ENCODE data around the gene ASB5.

Gene ASB5

DNA sequence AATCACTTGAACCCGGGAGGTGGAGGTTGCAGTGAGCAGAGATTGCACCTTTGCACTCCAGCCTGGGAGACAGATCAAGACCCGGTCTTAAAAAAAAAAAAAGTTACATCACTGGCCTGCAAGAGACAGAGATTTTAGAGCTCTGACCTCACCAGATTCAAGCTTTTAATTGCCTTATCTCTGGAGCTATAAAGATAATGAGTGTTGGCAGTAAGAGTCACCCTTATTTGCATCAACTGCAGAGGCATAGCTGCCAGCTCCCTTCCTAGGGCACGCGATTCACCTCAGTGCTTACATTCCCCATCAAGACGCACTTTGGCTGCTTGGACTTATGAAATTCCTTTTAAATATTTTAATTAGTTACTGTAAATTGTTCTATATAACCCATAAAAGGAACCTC, 61.2 kb downstream of the ASB5 start:
- no peak for DNase-seq (ENCODE audit: low spot score)
- TF ChIP-seq, protein P1, sequence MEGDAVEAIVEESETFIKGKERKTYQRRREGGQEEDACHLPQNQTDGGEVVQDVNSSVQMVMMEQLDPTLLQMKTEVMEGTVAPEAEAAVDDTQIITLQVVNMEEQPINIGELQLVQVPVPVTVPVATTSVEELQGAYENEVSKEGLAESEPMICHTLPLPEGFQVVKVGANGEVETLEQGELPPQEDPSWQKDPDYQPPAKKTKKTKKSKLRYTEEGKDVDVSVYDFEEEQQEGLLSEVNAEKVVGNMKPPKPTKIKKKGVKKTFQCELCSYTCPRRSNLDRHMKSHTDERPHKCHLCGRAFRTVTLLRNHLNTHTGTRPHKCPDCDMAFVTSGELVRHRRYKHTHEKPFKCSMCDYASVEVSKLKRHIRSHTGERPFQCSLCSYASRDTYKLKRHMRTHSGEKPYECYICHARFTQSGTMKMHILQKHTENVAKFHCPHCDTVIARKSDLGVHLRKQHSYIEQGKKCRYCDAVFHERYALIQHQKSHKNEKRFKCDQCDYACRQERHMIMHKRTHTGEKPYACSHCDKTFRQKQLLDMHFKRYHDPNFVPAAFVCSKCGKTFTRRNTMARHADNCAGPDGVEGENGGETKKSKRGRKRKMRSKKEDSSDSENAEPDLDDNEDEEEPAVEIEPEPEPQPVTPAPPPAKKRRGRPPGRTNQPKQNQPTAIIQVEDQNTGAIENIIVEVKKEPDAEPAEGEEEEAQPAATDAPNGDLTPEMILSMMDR (IDR thresholded peaks at IDR 0.05; ENCODE audit: extremely low read depth, missing control alignments), result no peak

DNA sequence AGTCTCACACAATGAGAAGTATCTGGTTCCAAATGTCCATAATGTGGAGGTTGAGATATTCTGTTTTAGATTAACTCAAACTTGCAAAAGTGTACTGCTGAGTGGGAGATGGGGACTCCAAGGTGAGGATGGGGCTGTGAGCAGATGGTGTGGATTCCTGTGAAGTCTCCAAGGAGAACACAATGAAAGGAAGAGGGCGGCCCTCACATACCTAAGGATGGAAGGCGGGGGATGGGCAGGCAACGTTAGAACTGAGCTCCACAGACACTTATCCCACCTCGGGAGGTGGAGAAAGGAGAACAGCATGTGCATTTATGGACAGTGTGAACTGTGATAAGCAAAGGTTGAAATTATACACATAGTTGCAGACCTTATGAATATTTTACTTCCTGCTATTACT, 63.7 kb downstream of the ASB5 start:
- no peak for DNase-seq (ENCODE audit: low spot score)
- TF ChIP-seq, protein P1 (IDR thresholded peaks at IDR 0.05; ENCODE audit: extremely low read depth, missing control alignments), result no peak

DNA sequence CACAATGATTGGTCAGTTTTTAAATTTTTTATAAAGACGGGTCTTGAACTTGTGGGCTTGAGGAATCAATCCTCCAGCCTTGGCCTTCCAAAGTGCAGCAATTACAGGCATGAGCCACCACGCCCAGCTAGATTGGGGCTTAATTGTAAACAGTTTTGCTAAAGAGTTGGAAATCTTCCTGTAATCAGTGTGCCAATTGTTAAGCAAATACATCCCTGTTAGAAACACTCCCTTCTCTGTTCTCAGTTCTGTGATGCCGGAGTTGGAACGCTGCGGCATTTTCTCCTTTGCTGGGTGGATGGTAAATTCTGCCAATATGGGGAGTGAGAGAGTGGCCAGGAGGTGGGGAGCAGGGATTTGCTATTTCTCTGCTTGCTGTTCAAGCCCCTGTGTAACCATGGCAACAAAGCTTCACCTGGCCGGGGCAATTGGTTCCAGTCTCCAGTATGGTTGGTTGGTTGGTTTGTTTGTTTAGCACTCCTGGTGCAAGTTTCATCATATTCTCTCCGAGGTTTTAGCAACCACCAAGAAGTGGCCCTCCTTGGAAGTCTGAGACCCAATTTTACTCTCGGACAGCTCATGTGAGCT, 70.6 kb downstream of the ASB5 start:
- TF ChIP-seq, protein P1 (IDR thresholded peaks at IDR 0.05; ENCODE audit: extremely low read depth, missing control alignments), result no peak
- DNase-seq (ENCODE audit: low spot score), result no peak

DNA sequence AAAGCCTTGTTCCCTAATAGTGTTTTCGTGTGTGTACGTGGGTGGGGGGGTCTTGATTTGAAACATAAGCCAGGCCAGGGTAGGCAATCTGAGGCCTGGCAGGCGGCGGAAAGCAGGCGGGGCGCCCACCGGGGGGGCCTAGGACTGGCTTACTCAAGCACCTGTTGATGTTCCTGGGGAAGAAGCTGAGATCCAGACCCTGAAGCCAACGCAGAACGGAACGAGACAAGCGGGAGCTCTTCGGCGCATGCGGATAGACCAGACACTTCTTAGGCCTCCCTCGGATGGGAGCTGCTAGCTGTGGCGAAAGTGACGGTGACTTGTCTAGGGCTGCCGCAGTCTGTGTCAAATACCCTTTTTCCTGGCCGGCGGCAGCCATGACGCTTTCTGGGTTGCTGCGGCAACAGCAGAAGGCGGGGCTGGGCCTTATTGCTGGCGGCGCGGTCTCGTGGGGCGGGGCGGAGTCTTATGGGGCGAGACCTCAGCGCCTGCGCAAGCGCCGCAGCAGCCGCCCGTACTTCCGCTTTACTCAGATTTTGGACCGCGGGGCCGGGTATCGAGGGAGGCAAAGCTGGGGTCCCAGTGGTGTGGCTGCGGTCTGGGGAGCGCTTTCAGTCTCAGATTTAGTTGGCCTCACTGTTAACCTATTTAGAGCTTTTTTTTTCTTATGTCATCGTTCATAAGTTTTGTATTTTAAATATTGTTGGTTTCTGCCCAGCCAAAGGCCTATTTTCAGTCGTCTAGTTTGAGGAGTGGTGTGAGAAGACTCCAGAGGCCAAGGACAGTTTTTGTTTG, 73.6 kb downstream of the ASB5 start, which contains the start of gene SPATA4:
Gene SPATA4, minus strand, starts transcription at position 402 of the 795 bp plus-strand sequence. Its CDS starts 23 bp downstream, at position 379.
- TF ChIP-seq, protein P1 (IDR thresholded peaks at IDR 0.05; ENCODE audit: extremely low read depth, missing control alignments), result no peak
- DNase-seq (ENCODE audit: low spot score), result peak; percentile 90

DNA sequence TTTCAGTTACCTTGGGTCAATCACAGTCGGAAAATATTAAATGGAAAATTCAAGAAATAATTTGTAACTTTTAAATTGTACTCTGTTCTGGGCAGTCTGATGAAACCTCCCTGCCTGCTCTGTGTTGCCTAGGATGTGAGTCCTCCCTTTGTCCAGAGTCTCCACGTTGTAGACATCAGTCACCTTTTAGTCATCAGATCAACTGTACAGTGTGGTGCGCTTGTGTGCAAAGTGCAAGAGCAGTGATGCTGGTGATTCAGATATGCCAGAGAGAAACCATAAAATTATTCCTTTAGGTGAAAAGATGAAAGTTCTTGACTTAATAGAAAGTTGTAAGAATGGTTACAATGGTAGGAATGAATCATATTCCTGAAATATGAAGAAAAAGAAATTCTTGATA, 75.1 kb downstream of the ASB5 start:
- TF ChIP-seq, protein P1 (IDR thresholded peaks at IDR 0.05; ENCODE audit: extremely low read depth, missing control alignments), result no peak
- no peak for DNase-seq (ENCODE audit: low spot score)

DNA sequence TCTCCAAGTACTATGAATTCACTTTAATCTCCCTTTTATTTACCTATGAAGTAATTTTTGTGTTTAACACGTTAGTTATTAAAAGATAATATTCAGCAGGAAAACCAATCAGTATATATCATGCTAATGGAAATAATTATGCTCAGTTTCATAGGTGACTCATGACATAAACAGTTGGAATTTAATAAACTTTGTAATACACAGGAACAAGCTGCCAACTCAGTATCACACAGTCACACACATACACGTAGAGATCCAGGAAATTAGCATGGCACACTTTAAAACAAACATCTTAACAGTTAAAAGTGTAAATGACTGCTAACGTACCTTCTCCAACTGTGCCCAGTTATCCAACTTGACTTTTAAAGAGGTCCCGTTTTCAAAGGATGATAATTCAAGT, 75.9 kb downstream of the ASB5 start:
- TF ChIP-seq, protein P1 (IDR thresholded peaks at IDR 0.05; ENCODE audit: extremely low read depth, missing control alignments), result no peak
- DNase-seq (ENCODE audit: low spot score), result no peak

DNA sequence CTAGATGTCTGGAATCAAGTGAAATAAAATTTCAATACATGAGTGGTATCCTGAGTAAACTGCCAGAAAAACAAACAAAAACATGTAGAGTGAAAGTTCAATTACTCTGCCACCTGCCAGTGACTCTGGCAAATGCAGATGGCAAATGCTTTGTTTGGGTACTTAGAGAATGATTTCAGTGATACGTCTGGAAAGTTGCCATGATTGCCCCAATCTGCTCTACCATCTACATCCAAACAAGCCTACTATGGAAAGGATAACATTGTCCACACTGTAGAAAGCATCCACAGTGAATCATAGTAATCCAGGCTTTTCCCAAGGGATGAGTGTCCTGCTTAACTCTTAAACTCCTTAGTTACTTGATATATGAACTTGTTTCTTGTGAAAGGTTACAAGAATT, 77.0 kb downstream of the ASB5 start:
- TF ChIP-seq, protein P1 (IDR thresholded peaks at IDR 0.05; ENCODE audit: extremely low read depth, missing control alignments), result no peak
- DNase-seq (ENCODE audit: low spot score), result no peak

Data from GM20000 (cell line).